GM12873 (cell line): Measurements from ENCODE around the gene MEIS1.

Source experiments
- CTCF ChIP-seq: IDR thresholded peaks from 2 replicates; pipeline ENCODE4 v1.5.1; 2012; ENCODE audit warnings: low read depth, mild to moderate bottlenecking, moderate library complexity, low read length, control low read depth; ENCODE audit not compliant: insufficient read depth; ENCODE audit errors: missing control alignments

The MEIS1 gene

GRCh38 chr2:66583881-66584280 lies 149.0 kb downstream of the MEIS1 start:
- no peak for TF ChIP-seq CTCF

DNA sequence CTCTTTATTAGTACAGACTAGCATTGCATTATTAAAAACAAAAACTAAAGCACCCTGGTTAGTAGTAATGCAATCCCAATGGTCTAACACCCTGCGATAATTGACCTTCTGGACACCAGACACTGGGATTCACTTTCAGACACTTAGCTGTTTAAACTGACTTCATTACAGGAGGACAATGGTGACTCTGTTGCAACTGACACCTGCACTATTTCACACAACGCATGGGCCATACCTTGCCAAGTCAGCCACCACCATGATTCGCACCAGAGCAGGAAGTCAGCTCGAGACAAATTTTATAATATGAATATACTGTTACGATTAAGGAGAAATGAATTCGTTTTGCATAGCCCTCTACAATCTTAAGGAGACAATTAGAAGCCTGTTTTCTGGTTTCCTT lies 150.7 kb downstream of the MEIS1 start:
- TF ChIP-seq CTCF: no peak

GRCh38 chr2:66587216-66587615 lies 152.3 kb downstream of the MEIS1 start:
- no peak for TF ChIP-seq CTCF

- TF ChIP-seq CTCF: no peak
Observed at GRCh38 chr2:66594001-66594400, 159.1 kb downstream of the MEIS1 start.

GRCh38 chr2:66595556-66595955 lies 160.6 kb downstream of the MEIS1 start:
- no peak for TF ChIP-seq CTCF

DNA sequence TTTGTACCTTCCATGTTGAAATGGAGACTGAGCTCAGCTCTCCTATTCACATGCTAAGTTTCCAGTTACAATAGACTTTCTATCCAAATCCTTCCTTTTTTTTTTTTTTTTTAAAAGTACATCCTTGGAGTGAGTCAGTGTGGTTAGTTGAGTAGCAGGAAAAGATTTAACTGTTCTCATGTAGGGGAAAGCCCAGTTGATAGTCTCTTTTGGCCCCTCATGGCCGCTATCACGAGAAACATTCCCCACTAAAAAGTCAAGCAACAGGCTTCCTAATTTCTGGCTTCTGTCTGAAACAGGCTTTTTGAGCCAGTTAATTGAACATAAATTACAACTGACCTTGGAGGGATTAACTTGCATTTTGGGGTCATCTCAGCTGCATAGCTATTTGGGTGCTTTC lies 161.3 kb downstream of the MEIS1 start:
- TF ChIP-seq CTCF: no peak

DNA sequence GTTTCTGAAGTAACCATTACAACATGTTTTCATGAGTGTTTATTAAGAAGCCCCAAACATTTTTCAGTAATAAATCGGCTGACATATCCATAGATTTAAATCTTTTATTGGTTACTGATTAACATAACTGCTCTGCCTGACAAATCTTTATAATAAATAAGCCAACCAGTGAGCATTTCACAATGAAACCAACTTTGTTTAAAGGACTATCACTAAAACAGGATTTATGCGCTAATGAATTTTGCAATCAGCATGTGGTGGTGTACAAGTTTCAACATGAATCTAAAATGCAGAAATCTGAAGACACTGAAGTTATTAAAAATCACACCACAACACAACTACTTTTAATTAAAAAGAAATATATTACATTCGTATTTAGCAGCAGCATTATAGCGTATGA lies 166.7 kb downstream of the MEIS1 start:
- TF ChIP-seq CTCF: no peak
